Measurements from ENCODE around the gene KLF7. TPM values are rescaled to one million over a fixed set of nuclear protein-coding genes. Genes with fewer than 3 reads are reported as not detected.

KLF7 gene
- total and polyA plus RNA-seq, 2 donors (not counting 3 experiments of a cell fraction or from before 2014, with no cell fraction given) = 32.8 to 42.9 TPM

DNA sequence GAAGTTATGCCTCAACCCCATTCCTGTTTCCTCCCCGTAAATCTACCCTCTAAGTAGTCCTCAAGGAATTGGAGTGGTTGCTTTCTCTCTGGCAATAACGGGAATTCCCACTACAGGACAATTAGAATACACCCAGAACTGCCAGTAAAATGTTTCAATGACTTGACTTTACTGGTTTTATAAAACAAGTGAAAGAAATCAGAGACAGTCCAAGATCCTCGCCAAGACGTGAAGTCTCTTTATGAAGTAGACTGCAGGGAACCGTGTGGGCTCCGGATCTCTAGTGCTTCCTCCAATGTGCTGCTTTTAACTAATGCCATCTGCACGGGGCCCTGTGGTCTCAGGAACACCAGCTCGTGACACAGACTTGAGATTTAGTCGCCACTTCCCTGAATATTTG is 125.1 kb downstream of the KLF7 start:
- peak; percentile 68 for FAIRE-seq
- DNase-seq (ENCODE audit: low read depth, low spot score) = no peak
- Histone ChIP-seq H3K4me1 (ENCODE audit: control insufficient read depth, extremely low read depth, insufficient read depth, low read length) (peaks cover 9% of the 10 kb centered on the region), H3K27ac (ENCODE audit: insufficient read depth, low read depth, low read length) (no peak overlapping the region), H3K27me3 (ENCODE audit: control insufficient read depth in 2 of 2, insufficient read depth in 2 of 2, low read length in 2 of 2) (no peaks in the 10 kb centered on the region), H3K36me3 (ENCODE audit: control insufficient read depth in 2 of 2, extremely low read depth in 1 of 2, insufficient read depth in 2 of 2, low read length in 2 of 2) (no peaks in the 10 kb centered on the region), H3K9ac (replicated peaks; ENCODE audit: extremely low read depth, insufficient read depth, low read length) (no peak overlapping the region), H3K4me3 (replicated peaks in 1 of 3; ENCODE audit: insufficient read depth in 1 of 3, low read depth in 1 of 3, low read length in 3 of 3) (no peak overlapping the region), H3K4me2 (ENCODE audit: insufficient read depth, low read length) (peak overlapping the region; percentile 62), H4K20me1 (replicated peaks; ENCODE audit: control insufficient read depth, extremely low read depth, insufficient read depth, low read length) (no peaks in the 10 kb centered on the region), H3K9me3 (replicated peaks; ENCODE audit: control insufficient read depth, insufficient read depth, low read length) (no peaks in the 10 kb centered on the region), H2AFZ (ENCODE audit: low read depth, low read length) (peak overlapping the region; percentile 15), H3K79me2 (ENCODE audit: control insufficient read depth, insufficient read depth, low read length) (no peaks in the 10 kb centered on the region), H3K9me1 (replicated peaks; ENCODE audit: control insufficient read depth, extremely low read depth, insufficient read depth, low read length) (no peaks in the 10 kb centered on the region)
- dilution Hi-C loops (cut with MboI; ENCODE audit: extremely low pct_ligation_motif_present, low sequenced_read_pairs) (no loop called here), intact Hi-C loops (cut with micrococcal nuclease) (no loop called here)
- BruUV-seq (replicated peaks) = no TSS peak
- POLR2A ChIA-PET = no interaction called here
- TF ChIP-seq FOS (IDR thresholded peaks at IDR 0.05; ENCODE audit: borderline replicate concordance, insufficient read depth, low read length) = no peak
- no peak for TF ChIP-seq POLR2A (IDR thresholded peaks at IDR 0.05; ENCODE audit: low read depth, low read length)
- TF ChIP-seq CTCF (IDR thresholded peaks at IDR 0.05; ENCODE audit: extremely low read depth in 1 of 2, insufficient read depth in 1 of 2, low read depth in 1 of 2, low read length in 2 of 2) = no peak
- TF ChIP-seq JUN (IDR thresholded peaks at IDR 0.05; ENCODE audit: borderline replicate concordance, insufficient read depth, insufficient read length, low read depth) = no peak
- TF ChIP-seq, protein P1, sequence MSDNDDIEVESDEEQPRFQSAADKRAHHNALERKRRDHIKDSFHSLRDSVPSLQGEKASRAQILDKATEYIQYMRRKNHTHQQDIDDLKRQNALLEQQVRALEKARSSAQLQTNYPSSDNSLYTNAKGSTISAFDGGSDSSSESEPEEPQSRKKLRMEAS (IDR thresholded peaks at IDR 0.05; ENCODE audit: insufficient read depth, insufficient read length) = no peak
- TF ChIP-seq POLR2AphosphoS5 (IDR thresholded peaks at IDR 0.05; ENCODE audit: insufficient read depth, low read depth, low read length) = no peak
- TF ChIP-seq MYC (IDR thresholded peaks at IDR 0.05; ENCODE audit: low read depth, low read length) = no peak
- no peak for TF ChIP-seq GATA2 (IDR thresholded peaks at IDR 0.05; ENCODE audit: insufficient read depth, insufficient read length, low read depth, low read length)
- TF ChIP-seq EZH2 (IDR thresholded peaks at IDR 0.05; ENCODE audit: borderline replicate concordance, low read depth, low read length, severe bottlenecking) = no peak
- CTCF ChIA-PET = no interaction called here
